ENCODE data around the gene SNRPB2.

SNRPB2 gene

DNA sequence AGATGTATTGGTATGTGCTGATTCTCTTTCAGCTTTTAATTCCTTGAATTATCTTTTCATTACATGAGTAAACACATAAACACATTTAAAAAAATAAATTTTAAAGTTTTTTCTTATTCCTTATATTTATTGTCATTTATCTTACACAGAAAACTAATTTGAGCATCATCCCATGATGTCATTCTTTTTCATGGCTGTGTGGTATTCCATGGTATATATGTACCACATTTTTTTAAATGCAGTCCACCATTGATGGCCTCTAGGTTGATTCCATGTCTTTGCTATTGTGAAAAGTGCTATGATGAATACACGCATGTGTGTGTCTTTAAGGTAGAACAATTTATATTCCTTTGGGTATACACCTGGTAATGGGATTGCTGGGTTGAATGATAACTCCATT, 51.7 kb downstream of the SNRPB2 start:
- H3K4me3 ChIP-seq (ENCODE audit: low read depth, low read length): no peak overlapping the region
- TF ChIP-seq, protein P1, sequence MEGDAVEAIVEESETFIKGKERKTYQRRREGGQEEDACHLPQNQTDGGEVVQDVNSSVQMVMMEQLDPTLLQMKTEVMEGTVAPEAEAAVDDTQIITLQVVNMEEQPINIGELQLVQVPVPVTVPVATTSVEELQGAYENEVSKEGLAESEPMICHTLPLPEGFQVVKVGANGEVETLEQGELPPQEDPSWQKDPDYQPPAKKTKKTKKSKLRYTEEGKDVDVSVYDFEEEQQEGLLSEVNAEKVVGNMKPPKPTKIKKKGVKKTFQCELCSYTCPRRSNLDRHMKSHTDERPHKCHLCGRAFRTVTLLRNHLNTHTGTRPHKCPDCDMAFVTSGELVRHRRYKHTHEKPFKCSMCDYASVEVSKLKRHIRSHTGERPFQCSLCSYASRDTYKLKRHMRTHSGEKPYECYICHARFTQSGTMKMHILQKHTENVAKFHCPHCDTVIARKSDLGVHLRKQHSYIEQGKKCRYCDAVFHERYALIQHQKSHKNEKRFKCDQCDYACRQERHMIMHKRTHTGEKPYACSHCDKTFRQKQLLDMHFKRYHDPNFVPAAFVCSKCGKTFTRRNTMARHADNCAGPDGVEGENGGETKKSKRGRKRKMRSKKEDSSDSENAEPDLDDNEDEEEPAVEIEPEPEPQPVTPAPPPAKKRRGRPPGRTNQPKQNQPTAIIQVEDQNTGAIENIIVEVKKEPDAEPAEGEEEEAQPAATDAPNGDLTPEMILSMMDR (IDR thresholded peaks at IDR 0.05; ENCODE audit: low read depth, low read length): no peak

DNA sequence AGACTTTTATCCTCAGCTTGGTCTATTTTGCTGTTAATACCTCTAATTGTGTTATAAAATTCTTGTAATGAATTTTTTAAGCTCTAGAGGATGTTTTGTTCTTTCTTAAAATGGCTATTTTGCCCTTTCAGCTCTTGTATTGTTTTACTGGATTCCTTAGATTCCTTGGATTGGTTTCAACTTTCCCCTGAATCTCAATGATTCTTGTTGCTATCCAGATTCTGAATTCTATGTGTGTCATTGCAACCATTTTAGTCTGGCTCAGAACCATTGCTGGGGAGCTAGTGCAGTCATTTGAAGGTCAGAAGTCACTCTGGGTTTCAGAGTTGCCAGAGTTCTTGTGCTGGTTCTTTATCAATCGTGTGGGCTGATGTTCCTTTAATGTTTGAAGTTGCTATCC, 55.4 kb downstream of the SNRPB2 start:
- no peak overlapping the region for H3K4me3 ChIP-seq (ENCODE audit: low read depth, low read length)
- TF ChIP-seq, protein P1 (IDR thresholded peaks at IDR 0.05; ENCODE audit: low read depth, low read length): no peak

Measured in WI38 (cell line).